HepG2 (cell line): ENCODE data around the gene OASL. TPM values are rescaled to one million over a fixed set of nuclear protein-coding genes. Genes with fewer than 3 reads are reported as not detected.

Experiments
- ATAC-seq: fragments of 200-7000 bp; cut with Tn5 transposase; 3 replicates; pipeline ENCODE4 v1.9.1; 2020; ENCODE audit warnings: mild to moderate bottlenecking, moderate library complexity
- BruUV-seq: library from RNA; stranded (reverse); fragments of 400-500 nt; replicated peaks from 2 replicates; lab custom pipeline; 2021; lab: Mats Ljungman, UMichigan
- CTCF ChIA-PET: fragments of 300-600 bp; formaldehyde crosslinking; extraction: SDS; loops from one replicate; lab custom pipeline; 2021; ENCODE audit warnings: low total read pairs, inconsistent platforms, low intra/inter-chr PET ratio; lab: Yijun Ruan, JAX
- POLR2A ChIA-PET: fragments of 350-600 bp; sonication (Branson Sonifier 250); formaldehyde crosslinking; loops from one replicate; lab custom pipeline; 2020; ENCODE audit warnings: antibody characterized with exemption, inconsistent platforms; lab: Yijun Ruan, JAX
- DNase-seq: peaks from one replicate; pipeline ENCODE4 v3.0.0-alpha.2; 2015; ENCODE audit warnings: low spot score
- FAIRE-seq: peaks from 3 replicates; lab custom pipeline; 2011; peaks lifted over from hg19 to GRCh38; lab: Jason Lieb, UNC
- H2AFZ ChIP-seq: one replicate; pipeline ENCODE4 v1.6.1; 2011; ENCODE audit warnings: low read length, inconsistent platforms
- H3K27ac ChIP-seq: fragments of 300-600 bp; 3 replicates; pipeline ENCODE4 v1.8.0; 2011; ENCODE audit warnings: mixed run types, mild to moderate bottlenecking, mixed read lengths, low read length, inconsistent platforms; ENCODE audit not compliant: insufficient read depth; ENCODE audit errors: extremely low read length
- H3K27me3 ChIP-seq, 2 experiments: fragments of 200-600 bp in 1 of 2; 2 replicates in 1 of 2; 3 replicates in 1 of 2; pipeline versions ENCODE4 v1.6.0 to v1.8.0; 2011; ENCODE audit warnings: low read length in 2 of 2, mild to moderate bottlenecking in 2 of 2, moderate library complexity in 2 of 2, inconsistent platforms in 1 of 2; ENCODE audit not compliant: insufficient read depth in 2 of 2, control insufficient read depth in 1 of 2
- H3K36me3 ChIP-seq, 2 experiments: fragments of 200-600 bp in 1 of 2; replicated peaks in 1 of 2; 2 replicates in 1 of 2; 3 replicates in 1 of 2; pipeline versions ENCODE4 v1.5.1 to v1.8.0; 2011; ENCODE audit warnings: low read length in 2 of 2, inconsistent platforms in 1 of 2; ENCODE audit not compliant: insufficient read depth in 2 of 2, control insufficient read depth in 1 of 2
- H3K4me1 ChIP-seq: 2 replicates; pipeline ENCODE4 v1.5.1; 2012; ENCODE audit warnings: low read length, inconsistent platforms; ENCODE audit not compliant: insufficient read depth
- H3K4me2 ChIP-seq: 2 replicates; pipeline ENCODE4 v1.6.0; 2011; ENCODE audit warnings: low read depth, low read length, inconsistent platforms
- H3K4me3 ChIP-seq, 3 experiments: fragments of 200-600 bp in 1 of 3; sonication (generic), shearing (Covaris generic) in 1 of 3; replicated peaks in 1 of 3; 2 replicates each; pipeline ENCODE4 v1.5.1; 2011 to 2016; ENCODE audit warnings: low read length in 3 of 3, inconsistent platforms in 2 of 3, low read depth in 2 of 3, mild to moderate bottlenecking in 2 of 3, control low read depth in 1 of 3, mixed read lengths in 1 of 3; ENCODE audit not compliant: insufficient read depth in 1 of 3
- H3K79me2 ChIP-seq: one replicate; pipeline ENCODE4 v1.6.1; 2011; ENCODE audit warnings: low read length, inconsistent platforms; ENCODE audit not compliant: insufficient read depth
- H3K9ac ChIP-seq: 2 replicates; pipeline ENCODE4 v1.6.0; 2011; ENCODE audit warnings: mild to moderate bottlenecking, low read depth, low read length, inconsistent platforms; ENCODE audit not compliant: insufficient read depth
- H3K9me3 ChIP-seq: 2 replicates; pipeline ENCODE4 v1.5.1; 2012; ENCODE audit warnings: mild to moderate bottlenecking, low read length
- H4K20me1 ChIP-seq: 2 replicates; pipeline ENCODE4 v1.6.0; 2011; ENCODE audit warnings: inconsistent platforms, mild to moderate bottlenecking, low read length, moderate library complexity; ENCODE audit not compliant: insufficient read depth
- KDM2A ChIP-seq: sonication (generic); formaldehyde crosslinking; IDR thresholded peaks from 2 replicates; pipeline ENCODE4 v1.4.0; 2020; ENCODE audit warnings: low read depth, missing genetic modification reagents, borderline replicate concordance
- MAF1 ChIP-seq: sonication (generic); formaldehyde crosslinking; IDR thresholded peaks from 2 replicates; pipeline ENCODE4 v1.5.0; 2020; ENCODE audit warnings: missing genetic modification reagents, borderline replicate concordance
- PHF8 ChIP-seq: sonication (generic); formaldehyde crosslinking; IDR thresholded peaks from 2 replicates; pipeline ENCODE4 v1.5.0; 2020; ENCODE audit warnings: missing genetic modification reagents
- SRY ChIP-seq: sonication (generic); formaldehyde crosslinking; IDR thresholded peaks from 2 replicates; pipeline ENCODE4 v1.8.0; 2022; ENCODE audit warnings: mild to moderate bottlenecking, missing genetic modification reagents
- ZBTB1 ChIP-seq: sonication (generic); formaldehyde crosslinking; IDR thresholded peaks from 2 replicates; pipeline ENCODE4 v1.4.0; 2020; ENCODE audit warnings: missing genetic modification reagents, borderline replicate concordance
- ZNF121 ChIP-seq: sonication (generic); formaldehyde crosslinking; IDR thresholded peaks from 2 replicates; pipeline ENCODE4 v1.5.0; 2020; ENCODE audit warnings: mild to moderate bottlenecking, missing genetic modification reagents
- ZNF615 ChIP-seq: sonication (generic); formaldehyde crosslinking; IDR thresholded peaks from 2 replicates; pipeline ENCODE4 v1.5.0; 2020; ENCODE audit warnings: mild to moderate bottlenecking, missing genetic modification reagents, borderline replicate concordance
- ZNF644 ChIP-seq: IDR thresholded peaks from 2 replicates; pipeline ENCODE4 v1.6.1; 2016; ENCODE audit warnings: low read depth
- ZNF724P ChIP-seq: sonication (generic); formaldehyde crosslinking; IDR thresholded peaks from 2 replicates; pipeline ENCODE4 v1.8.0; 2022; ENCODE audit warnings: missing genetic modification reagents, borderline replicate concordance
- WGBS: methylation state at CpG from one replicate; pipeline ENCODE4 v1.1.6; 2017; ENCODE audit warnings: low lambda C conversion rate; 5-methylcytosine and 5-hydroxymethylcytosine counted together
- in situ Hi-C: cut with HindIII; loops from 2 replicates; pipeline ENCODE4 v1.10.0; 2017; ENCODE audit warnings: low pct_unique_long_range_greater_than_20kb; ENCODE audit not compliant: extremely low pct_ligation_motif_present
- intact Hi-C: fragments of 100-400 bp; cut with micrococcal nuclease; formaldehyde crosslinking; loops from one replicate; pipeline ENCODE4 v1.10.0; 2022; ENCODE audit not compliant: unreplicated experiment
- polyA plus RNA-seq, 8 experiments: library from polyadenylated mRNA; depleted of rRNA in 3 of 8; stranded (reverse) in 7 of 8; unstranded in 1 of 8; fragments of >200 nt; fragmentation: Illumina TruSeq in 4 of 8; extraction: Trizol in 4 of 8; gene quantifications; 2 replicates each; pipeline versions ENCODE4 v1.2.1 to v1.2.3, GENCODE V29; 2011 to 2016; ENCODE audit warnings: low read depth in 4 of 8, missing spikeins in 1 of 8, mixed read lengths in 1 of 8; ENCODE audit not compliant: insufficient read depth in 1 of 8
- total RNA-seq, 5 experiments: library from RNA; depleted of rRNA; stranded (reverse); fragments of >200 nt; fragmentation: Illumina TruSeq; extraction: Trizol; gene quantifications; 2 replicates each; pipeline ENCODE4 v1.2.3, GENCODE V29; 2016; ENCODE audit warnings: low read depth in 1 of 5
- TF ChIP-seq, protein P1 (sequence below): sonication (generic); formaldehyde crosslinking; IDR thresholded peaks from 2 replicates; pipeline ENCODE4 v1.8.0; 2022; ENCODE audit warnings: low read depth, missing genetic modification reagents
- TF ChIP-seq, protein P2 (sequence below): sonication (generic); formaldehyde crosslinking; IDR thresholded peaks from 2 replicates; pipeline ENCODE4 v1.4.0; 2020; ENCODE audit warnings: low read depth, mild to moderate bottlenecking, missing genetic modification reagents
- TF ChIP-seq, protein P3 (sequence below): sonication (generic); formaldehyde crosslinking; IDR thresholded peaks from 2 replicates; pipeline ENCODE4 v1.4.0; 2020; ENCODE audit warnings: missing genetic modification reagents
- TF ChIP-seq, protein P4 (sequence below): IDR thresholded peaks from 2 replicates; pipeline ENCODE4 v1.6.1; 2016; ENCODE audit warnings: mild to moderate bottlenecking
- TF ChIP-seq, protein P5 (sequence below): sonication (generic); formaldehyde crosslinking; IDR thresholded peaks from 2 replicates; pipeline ENCODE4 v1.8.0; 2022; ENCODE audit warnings: missing genetic modification reagents, mild to moderate bottlenecking, inconsistent platforms, borderline replicate concordance
- TF ChIP-seq, protein P6 (sequence below): IDR thresholded peaks from 2 replicates; pipeline ENCODE4 v1.6.1; 2016; ENCODE audit warnings: low read depth

Gene OASL
- total and polyA plus RNA-seq, 2 of the 13 experiments (the other 11 are each of a cell fraction or from before 2014, with no cell fraction given) = 0.11 to 0.22 TPM

DNA sequence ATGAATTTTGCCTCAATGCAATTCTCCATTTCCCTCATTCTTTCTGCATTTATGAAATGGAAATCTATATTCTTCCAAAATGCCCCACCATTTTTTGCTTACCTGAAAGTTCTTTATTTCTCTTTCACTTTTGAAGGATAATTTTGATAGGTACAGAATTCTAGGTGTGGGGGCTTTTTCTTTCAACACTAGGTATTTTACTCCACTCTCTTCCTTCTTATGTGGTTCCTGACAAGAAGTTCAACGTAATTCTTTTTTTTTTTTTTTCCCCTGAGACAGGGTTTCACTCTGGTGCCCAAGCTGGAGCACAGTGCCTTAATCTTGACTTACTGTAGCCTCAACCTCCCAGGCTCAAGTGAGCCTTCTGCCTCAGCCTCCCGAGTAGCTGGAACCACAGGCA, 26.3 kb upstream of the OASL start:
- Histone ChIP-seq H2AFZ (no peak overlapping the region), H3K27me3 (peaks cover 0 to 12% of the 10 kb centered on the region in 2 experiments; a peak in 2 of 5 replicates), H3K9me3 (no peaks in the 10 kb centered on the region), H3K36me3 (no peaks in the 10 kb centered on the region), H3K4me2 (no peak overlapping the region), H3K27ac (no peak overlapping the region), H3K79me2 (no peaks in the 10 kb centered on the region), H3K4me1 (no peaks in the 10 kb centered on the region; the same call in 1 of the 2 replicates), H3K4me3 (no peak overlapping the region), H3K9ac (no peak overlapping the region), H4K20me1 (no peaks in the 10 kb centered on the region)
- no TSS peak for BruUV-seq
- intact Hi-C loops = no loop called here
- CTCF ChIA-PET = no interaction called here
- ATAC-seq = no peak
- POLR2A ChIA-PET = no interaction called here
- in situ Hi-C loops = no loop called here
- no peak for DNase-seq
- WGBS = 1% methylated on average over 2 of the region's 2 CpGs
- FAIRE-seq = no peak
- TF ChIP-seq, protein P1, sequence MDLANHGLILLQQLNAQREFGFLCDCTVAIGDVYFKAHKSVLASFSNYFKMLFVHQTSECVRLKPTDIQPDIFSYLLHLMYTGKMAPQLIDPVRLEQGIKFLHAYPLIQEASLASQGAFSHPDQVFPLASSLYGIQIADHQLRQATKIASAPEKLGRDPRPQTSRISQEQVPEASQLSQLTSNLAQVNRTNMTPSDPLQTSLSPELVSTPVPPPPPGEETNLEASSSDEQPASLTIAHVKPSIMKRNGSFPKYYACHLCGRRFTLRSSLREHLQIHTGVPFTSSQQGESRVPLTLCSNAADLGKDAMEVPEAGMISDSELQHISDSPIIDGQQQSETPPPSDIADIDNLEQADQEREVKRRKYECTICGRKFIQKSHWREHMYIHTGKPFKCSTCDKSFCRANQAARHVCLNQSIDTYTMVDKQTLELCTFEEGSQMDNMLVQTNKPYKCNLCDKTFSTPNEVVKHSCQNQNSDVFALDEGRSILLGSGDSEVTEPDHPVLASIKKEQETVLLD (CRISPR knock-in tag) = no peak
- TF ChIP-seq PHF8 (CRISPR knock-in tag) (no peak), ZNF724P (CRISPR knock-in tag) (no peak), MAF1 (CRISPR knock-in tag) (no peak), ZNF121 (CRISPR knock-in tag) (no peak), ZBTB1 (CRISPR knock-in tag) (no peak), SRY (CRISPR knock-in tag) (no peak), ZNF615 (CRISPR knock-in tag) (no peak), KDM2A (CRISPR knock-in tag) (no peak), ZNF644 (CRISPR knock-in tag) (no peak)
- TF ChIP-seq, protein P2, sequence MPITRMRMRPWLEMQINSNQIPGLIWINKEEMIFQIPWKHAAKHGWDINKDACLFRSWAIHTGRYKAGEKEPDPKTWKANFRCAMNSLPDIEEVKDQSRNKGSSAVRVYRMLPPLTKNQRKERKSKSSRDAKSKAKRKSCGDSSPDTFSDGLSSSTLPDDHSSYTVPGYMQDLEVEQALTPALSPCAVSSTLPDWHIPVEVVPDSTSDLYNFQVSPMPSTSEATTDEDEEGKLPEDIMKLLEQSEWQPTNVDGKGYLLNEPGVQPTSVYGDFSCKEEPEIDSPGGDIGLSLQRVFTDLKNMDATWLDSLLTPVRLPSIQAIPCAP (CRISPR knock-in tag) = no peak
- TF ChIP-seq, protein P3, sequence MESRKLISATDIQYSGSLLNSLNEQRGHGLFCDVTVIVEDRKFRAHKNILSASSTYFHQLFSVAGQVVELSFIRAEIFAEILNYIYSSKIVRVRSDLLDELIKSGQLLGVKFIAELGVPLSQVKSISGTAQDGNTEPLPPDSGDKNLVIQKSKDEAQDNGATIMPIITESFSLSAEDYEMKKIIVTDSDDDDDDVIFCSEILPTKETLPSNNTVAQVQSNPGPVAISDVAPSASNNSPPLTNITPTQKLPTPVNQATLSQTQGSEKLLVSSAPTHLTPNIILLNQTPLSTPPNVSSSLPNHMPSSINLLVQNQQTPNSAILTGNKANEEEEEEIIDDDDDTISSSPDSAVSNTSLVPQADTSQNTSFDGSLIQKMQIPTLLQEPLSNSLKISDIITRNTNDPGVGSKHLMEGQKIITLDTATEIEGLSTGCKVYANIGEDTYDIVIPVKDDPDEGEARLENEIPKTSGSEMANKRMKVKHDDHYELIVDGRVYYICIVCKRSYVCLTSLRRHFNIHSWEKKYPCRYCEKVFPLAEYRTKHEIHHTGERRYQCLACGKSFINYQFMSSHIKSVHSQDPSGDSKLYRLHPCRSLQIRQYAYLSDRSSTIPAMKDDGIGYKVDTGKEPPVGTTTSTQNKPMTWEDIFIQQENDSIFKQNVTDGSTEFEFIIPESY (CRISPR knock-in tag) = no peak
- TF ChIP-seq, protein P4, sequence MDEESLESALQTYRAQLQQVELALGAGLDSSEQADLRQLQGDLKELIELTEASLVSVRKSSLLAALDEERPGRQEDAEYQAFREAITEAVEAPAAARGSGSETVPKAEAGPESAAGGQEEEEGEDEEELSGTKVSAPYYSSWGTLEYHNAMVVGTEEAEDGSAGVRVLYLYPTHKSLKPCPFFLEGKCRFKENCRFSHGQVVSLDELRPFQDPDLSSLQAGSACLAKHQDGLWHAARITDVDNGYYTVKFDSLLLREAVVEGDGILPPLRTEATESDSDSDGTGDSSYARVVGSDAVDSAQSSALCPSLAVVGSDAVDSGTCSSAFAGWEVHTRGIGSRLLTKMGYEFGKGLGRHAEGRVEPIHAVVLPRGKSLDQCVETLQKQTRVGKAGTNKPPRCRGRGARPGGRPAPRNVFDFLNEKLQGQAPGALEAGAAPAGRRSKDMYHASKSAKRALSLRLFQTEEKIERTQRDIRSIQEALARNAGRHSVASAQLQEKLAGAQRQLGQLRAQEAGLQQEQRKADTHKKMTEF = no peak
- TF ChIP-seq, protein P5, sequence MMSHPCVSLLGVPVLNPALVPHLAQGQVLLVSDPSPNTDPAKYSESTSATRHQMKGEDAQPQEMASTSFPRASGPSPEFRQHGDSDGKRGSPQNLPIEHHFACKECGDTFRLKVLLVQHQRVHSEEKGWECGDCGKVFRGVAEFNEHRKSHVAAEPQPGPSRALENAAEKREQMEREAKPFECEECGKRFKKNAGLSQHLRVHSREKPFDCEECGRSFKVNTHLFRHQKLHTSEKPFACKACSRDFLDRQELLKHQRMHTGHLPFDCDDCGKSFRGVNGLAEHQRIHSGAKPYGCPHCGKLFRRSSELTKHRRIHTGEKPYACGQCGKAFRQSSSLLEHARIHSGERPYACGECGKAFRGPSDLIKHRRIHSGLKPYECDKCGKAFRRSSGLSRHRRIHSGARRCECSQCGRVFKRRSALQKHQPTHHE = no peak
- TF ChIP-seq, protein P6, sequence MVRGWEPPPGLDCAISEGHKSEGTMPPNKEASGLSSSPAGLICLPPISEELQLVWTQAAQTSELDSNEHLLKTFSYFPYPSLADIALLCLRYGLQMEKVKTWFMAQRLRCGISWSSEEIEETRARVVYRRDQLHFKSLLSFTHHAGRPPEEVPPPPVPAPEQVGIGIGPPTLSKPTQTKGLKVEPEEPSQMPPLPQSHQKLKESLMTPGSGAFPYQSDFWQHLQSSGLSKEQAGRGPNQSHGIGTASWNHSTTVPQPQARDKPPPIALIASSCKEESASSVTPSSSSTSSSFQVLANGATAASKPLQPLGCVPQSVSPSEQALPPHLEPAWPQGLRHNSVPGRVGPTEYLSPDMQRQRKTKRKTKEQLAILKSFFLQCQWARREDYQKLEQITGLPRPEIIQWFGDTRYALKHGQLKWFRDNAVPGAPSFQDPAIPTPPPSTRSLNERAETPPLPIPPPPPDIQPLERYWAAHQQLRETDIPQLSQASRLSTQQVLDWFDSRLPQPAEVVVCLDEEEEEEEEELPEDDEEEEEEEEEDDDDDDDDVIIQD (CRISPR knock-in tag) = no peak
